GM21447 (cell line): ENCODE data around the gene PRR23E.

Source experiments
- ATAC-seq: cut with Tn5 transposase; IDR thresholded peaks from one replicate; pipeline ENCODE4 v1.9.1; 2021; ENCODE audit not compliant: unreplicated experiment

PRR23E gene

DNA sequence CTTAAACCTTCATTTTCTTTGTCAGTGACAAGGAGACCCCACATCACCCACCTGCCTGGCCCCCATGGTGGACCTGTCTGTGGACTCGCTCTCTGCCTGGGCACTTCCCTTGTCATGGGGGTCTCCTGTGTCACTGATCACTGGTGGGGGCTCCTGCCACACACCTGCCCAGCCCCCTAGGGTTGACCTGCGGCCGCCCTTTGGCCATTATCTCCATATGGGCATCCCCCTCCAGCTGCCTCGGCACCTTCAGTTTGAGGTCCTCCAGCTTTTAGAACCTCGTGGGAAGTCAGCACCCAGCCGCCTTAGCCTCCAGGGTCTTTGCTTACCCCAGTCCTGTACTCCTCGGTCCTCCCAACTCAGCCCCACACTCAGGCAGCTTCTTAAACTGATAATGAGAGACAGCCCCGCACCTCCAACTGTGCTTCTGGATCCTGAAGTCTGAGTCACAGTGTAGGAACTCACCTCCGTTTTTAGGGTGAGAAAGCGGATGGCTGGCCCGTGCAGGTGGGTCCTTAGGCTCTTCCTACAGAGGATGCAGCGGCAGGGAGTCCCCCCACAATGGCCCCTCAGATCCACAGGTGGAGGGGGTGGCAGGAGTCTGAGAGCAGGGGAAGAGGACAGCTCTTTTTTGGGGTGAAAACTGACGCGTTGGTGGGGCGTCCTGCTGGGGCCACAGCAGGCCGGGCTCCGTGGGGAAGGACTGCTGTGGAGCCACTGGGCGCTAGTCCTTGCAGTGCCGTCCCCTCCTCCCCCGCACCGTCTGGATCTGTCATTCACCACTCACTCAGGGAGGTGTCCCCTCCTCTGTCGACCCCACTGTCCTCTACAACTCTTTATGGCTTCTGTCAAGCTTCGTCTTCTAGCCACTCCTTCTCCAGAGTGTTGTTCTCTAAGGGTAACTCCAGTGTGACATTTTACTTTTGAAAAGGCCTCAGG, 8.7 kb upstream of the PRR23E start:
- no peak for ATAC-seq

- ATAC-seq: no peak
These were observed 8.1 kb upstream of the PRR23E start for GRCh38 chr3:127184870-127185216.

GRCh38 chr3:127185268-127185667, 7.7 kb upstream of the PRR23E start:
- ATAC-seq: no peak

GRCh38 chr3:127185962-127186674, 6.8 kb upstream of the PRR23E start:
- ATAC-seq: no peak

DNA sequence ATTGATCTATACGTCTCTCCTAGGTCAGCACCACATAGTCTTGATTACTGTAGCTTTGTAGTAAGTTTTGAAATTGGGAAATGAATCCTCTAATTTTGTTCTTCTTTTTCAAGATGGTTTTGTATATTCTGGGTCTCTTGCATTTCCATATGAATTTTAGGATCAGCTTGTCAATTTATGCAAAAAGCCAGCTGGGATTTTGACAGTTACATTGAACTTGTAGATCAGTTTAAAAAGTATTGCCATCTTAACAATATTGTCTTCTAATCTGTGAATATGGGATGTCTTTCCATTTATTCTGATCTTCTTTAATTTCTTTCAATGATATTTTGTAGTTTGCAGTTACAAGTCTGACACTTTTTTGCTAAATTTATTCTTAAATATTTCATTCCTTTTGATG, 5.6 kb upstream of the PRR23E start:
- ATAC-seq: no peak

- ATAC-seq: no peak
These were observed 410 bp downstream of the PRR23E start for GRCh38 chr3:127193341-127193740.

DNA sequence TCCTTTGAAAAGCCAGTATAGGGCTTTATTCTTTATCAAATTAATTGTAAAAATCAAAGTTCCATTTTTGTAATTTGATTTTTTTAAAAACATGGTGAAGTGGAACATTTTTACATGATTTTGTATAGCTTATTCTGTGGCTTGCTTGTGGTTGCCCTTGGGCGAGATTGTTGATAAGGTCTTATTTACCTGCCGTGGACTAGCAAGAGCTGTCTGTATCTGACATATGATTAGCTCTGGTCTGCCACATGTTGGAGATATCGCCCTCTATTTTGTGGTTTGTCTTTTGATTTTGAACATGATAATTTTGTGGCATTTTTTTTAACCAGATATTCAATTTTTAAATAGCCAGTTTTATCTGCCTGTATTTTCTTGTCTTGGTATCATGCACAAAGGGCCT, 844 bp downstream of the PRR23E start:
- ATAC-seq: no peak

DNA sequence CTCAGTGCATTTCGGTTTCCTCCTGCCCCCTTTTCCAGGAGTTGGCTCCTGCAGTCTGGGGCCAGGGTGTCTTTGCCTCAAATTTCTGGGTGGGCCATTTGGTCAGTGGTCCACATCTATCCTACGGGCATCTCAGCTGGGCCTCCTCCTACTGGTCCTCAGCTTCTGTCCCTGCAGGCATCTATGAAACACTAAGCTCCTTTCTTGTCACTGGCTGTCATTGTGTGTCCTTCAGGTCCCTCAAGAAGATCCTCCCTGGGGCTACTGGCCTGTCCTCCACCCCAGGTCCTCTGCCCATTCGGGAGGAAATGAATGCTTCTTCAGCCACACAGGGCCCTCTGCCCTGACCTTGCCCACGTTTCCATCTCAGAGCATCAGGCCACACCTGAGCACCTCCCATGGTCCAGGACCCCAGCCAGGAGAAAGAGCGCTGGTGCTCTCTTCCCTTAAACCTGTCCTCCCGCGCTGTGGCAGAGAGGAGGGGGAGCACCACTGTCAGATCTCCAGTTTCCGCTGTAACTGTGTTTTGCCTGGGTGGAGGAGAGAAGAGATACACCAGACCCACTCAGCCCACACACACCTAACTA, 1.8 kb downstream of the PRR23E start:
- no peak for ATAC-seq

- ATAC-seq: no peak
These were observed 2.5 kb downstream of the PRR23E start for GRCh38 chr3:127195417-127195816.

DNA sequence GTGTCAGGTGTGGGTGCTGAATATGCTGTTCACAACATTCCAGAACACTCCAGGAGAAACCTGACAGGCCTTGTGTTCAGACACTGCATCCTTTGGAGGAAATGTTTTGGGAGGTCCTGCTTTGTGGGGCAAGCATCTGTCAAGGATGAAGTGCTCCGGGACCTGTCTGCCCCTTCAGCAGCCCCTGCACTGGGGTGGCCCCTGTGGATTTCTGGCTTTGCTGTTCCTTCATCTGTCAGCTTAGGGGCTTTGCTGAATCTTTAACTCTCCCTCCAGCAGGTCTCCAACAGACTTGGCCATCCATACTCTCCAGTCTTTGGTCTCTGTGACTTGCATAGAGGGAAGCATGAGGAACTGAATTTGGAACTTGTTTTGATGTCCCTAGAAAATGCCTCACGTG, 3.1 kb downstream of the PRR23E start:
- ATAC-seq: no peak

- ATAC-seq: no peak
These were observed 3.8 kb downstream of the PRR23E start for GRCh38 chr3:127196466-127197299.

DNA sequence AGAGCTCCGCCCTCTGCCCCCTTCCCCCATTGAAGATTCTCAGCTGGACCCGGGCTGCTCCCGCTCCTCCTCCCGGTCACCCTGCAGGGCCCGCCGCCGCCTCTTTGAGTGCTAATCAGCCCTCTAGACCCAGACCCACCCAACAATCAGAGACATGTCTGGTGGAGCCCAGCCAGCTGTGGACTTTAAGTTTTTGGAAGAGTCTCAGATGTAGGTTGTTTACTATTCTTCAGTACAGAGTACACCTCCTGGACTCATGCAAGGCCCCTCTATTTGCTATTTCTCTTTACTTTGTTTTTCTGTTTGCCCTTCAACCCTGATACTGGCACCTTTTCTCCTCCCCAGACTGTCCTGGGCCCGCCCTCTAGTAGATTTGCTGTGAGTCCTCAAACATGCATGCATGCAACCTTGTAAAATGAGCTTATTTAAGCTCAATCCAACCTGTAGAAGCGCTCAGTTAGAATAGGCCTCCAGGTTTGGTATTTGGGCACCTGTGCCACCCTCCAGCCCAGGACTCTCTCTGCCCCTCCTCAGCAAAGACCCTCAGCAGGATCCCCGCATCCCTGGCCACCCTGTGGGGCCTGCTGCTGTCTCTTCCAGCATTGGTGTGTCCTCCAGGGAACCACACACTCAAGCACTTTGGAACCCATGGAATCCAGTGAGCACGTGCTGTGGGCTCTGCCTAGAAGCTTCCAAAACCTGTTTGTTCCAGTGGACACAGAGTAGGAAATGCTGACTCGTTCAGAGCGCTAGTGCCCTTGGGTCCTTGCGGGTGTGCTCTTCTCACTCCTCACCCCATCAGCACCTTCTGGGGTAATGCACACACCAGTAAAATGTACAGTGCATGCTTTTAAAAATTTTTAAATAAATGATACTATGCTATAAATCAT, 4.6 kb downstream of the PRR23E start:
- no peak for ATAC-seq

- no peak for ATAC-seq
These were observed 7.3 kb downstream of the PRR23E start for GRCh38 chr3:127200086-127200691.

DNA sequence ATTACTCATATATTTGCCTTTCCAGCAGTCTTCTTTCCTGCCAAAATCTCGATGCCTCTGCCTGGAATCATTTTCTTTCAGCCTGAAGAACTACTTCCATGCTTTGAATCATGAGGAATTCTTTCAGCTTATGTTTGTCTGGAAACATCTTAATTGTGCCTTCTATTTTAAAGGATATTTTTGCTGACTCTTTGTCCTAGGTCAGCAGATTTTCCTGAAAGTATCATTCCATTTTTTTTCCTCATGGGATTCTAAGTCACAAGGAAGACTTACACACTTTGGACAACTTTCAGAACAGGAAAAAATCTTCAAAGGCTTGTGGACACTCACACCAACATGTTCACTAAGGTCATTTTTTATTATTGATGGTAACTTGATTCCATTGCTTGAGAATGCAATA, 10.1 kb downstream of the PRR23E start:
- no peak for ATAC-seq

DNA sequence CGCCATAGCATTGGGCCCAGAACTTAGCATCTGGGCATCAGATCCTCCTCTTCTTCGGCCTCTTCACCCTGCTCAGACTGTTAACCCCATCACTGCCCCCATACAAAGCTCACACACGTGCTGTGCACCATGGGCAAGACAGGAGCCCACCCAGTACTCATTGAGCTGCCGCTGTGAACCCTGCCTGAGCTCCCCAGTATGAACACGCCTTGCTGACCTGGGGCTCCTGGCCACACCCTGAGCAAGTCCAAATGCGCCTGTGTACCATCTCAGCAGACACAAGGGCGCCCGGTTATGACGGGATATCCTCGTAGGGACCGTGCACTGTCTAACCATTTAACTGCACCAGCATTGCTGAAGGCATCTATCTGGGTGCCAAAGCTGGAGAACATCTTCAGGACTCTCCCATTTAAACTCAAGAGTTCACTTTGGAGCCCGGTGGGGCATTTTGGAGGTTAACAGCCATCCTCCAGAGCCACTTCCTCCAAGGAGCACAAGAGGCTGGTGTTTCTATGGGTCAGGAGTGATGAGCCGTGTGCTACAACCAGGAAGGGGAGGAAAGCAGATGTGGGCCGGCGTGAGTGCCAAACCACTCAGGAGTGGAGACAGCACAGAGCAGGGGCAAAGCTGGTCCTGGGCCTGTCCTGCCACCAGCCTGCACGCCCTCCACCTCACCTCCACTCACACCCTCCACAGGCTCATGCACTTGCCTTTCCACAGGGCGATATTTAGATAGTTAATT, 12.1 kb downstream of the PRR23E start:
- ATAC-seq: no peak

DNA sequence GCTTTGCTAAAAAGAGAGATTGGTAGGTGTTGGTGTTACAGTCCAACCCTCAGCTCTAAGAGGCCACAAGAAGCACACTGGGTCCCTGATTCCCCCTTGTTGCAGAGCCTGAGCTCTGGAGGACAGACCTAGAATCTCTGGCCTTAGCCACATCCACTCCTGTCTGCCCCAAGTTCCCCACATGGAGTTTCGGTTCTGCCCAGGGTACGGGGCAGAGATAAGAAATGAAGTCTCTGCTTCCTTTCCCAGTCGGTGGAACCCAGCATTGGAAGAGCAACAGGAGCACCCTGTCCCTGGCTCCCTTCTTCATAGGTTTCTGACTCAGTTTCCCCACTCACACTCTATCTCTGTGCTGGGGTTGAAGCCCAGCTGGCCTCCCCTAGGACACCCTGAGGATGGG, 13.2 kb downstream of the PRR23E start:
- ATAC-seq: no peak

GRCh38 chr3:127206611-127207516, 13.9 kb downstream of the PRR23E start:
- no peak for ATAC-seq
